HL-60 (cell line): ENCODE data around the gene BICD2.

Experiments
- DNase-seq, 2 experiments: peaks; one replicate each; pipeline ENCODE4 v3.0.0-alpha.2; 2010 to 2020; ENCODE audit warnings: low read depth in 1 of 2, low spot score in 1 of 2
- H3K27ac ChIP-seq: fragments of 250-450 bp; sonication (Bioruptor Pico); replicated peaks from 2 replicates; pipeline ENCODE4 v1.5.1; 2020; ENCODE audit warnings: mild to moderate bottlenecking, moderate library complexity
- H3K27me3 ChIP-seq: fragments of 250-450 bp; sonication (Bioruptor Pico); 2 replicates; pipeline ENCODE4 v1.5.1; 2021; ENCODE audit warnings: mild to moderate bottlenecking, moderate library complexity; ENCODE audit not compliant: insufficient read depth, poor library complexity, severe bottlenecking
- H3K4me3 ChIP-seq: replicated peaks from 2 replicates; pipeline ENCODE4 v1.5.1; 2011; ENCODE audit warnings: mild to moderate bottlenecking, control low read depth, low read length; ENCODE audit not compliant: insufficient read depth
- CTCF ChIP-seq: IDR thresholded peaks from one replicate; pipeline ENCODE4 v1.5.1; 2011; ENCODE audit warnings: low read length, control low read depth, inconsistent platforms; ENCODE audit not compliant: insufficient read depth
- GABPA ChIP-seq: IDR thresholded peaks from 2 replicates; pipeline ENCODE4 v1.6.1; 2012; ENCODE audit warnings: low read depth
- POLR2AphosphoS5 ChIP-seq: IDR thresholded peaks from 2 replicates; pipeline ENCODE4 v1.6.1; 2012; ENCODE audit warnings: low read depth
- REST ChIP-seq: IDR thresholded peaks from 2 replicates; pipeline ENCODE4 v1.6.1; 2012; ENCODE audit warnings: low read depth; ENCODE audit not compliant: insufficient replicate concordance
- SPI1 ChIP-seq: IDR thresholded peaks from 2 replicates; pipeline ENCODE4 v1.6.1; 2012; ENCODE audit warnings: low read depth, mild to moderate bottlenecking, borderline replicate concordance

BICD2 gene

GRCh38 chr9:92737216-92737606 lies 27.4 kb downstream of the BICD2 start:
- H3K27ac ChIP-seq: no peak overlapping the region
- no peak for TF ChIP-seq SPI1
- H3K27me3 ChIP-seq: no peaks in the 10 kb centered on the region
- no peak for DNase-seq
- H3K4me3 ChIP-seq: no peak overlapping the region

GRCh38 chr9:92736563-92737215 lies 27.9 kb downstream of the BICD2 start:
- no peak overlapping the region for H3K4me3 ChIP-seq
- TF ChIP-seq REST: no peak
- TF ChIP-seq POLR2AphosphoS5: no peak
- TF ChIP-seq GABPA: no peak
- TF ChIP-seq SPI1: no peak
- TF ChIP-seq CTCF: no peak
- H3K27ac ChIP-seq: no peak overlapping the region
- no peak for DNase-seq
- no peaks in the 10 kb centered on the region for H3K27me3 ChIP-seq

- no peaks in the 10 kb centered on the region for H3K27me3 ChIP-seq
- H3K27ac ChIP-seq: no peak overlapping the region
- TF ChIP-seq GABPA (no peak), POLR2AphosphoS5 (no peak), REST (no peak), SPI1 (no peak), CTCF (no peak)
- DNase-seq: no peak
- H3K4me3 ChIP-seq: no peak overlapping the region
These were observed 28.7 kb downstream of the BICD2 start for GRCh38 chr9:92735636-92736562.

GRCh38 chr9:92734931-92735635 lies 29.6 kb downstream of the BICD2 start:
- no peak overlapping the region for H3K27ac ChIP-seq
- TF ChIP-seq GABPA (no peak), CTCF (no peak), SPI1 (no peak), REST (no peak), POLR2AphosphoS5 (no peak)
- H3K27me3 ChIP-seq: no peaks in the 10 kb centered on the region
- H3K4me3 ChIP-seq: no peak overlapping the region
- DNase-seq: no peak
